Measurements from ENCODE around the gene IFI30.

DNA sequence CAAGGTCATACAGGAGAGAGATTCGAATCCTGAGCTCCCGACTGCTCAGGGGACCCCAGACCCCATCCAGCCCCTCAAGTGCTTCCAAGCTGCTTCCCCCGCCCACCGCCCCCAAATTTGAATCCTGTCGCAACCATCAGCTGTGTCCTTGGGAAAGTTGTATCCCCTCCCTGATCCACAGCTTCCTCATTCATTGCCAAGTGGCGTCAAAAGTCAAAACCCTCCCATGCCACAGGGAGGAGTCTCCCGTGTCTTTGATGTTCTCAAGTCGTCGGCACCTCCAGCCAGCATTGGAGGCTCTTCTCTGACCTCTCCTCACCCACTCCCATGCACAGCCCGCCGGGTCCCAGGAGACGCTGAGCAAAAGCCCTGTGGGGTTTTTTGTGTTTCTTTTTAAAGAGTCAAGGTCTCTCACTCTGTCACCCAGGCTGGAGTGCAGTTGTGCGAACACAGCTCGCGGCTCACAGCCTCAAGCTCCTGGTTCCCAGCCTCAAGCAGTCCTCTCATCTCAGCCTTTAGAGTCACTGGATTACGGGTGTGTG, 2.8 kb upstream of the IFI30 start:
- TF ChIP-seq, protein P1, sequence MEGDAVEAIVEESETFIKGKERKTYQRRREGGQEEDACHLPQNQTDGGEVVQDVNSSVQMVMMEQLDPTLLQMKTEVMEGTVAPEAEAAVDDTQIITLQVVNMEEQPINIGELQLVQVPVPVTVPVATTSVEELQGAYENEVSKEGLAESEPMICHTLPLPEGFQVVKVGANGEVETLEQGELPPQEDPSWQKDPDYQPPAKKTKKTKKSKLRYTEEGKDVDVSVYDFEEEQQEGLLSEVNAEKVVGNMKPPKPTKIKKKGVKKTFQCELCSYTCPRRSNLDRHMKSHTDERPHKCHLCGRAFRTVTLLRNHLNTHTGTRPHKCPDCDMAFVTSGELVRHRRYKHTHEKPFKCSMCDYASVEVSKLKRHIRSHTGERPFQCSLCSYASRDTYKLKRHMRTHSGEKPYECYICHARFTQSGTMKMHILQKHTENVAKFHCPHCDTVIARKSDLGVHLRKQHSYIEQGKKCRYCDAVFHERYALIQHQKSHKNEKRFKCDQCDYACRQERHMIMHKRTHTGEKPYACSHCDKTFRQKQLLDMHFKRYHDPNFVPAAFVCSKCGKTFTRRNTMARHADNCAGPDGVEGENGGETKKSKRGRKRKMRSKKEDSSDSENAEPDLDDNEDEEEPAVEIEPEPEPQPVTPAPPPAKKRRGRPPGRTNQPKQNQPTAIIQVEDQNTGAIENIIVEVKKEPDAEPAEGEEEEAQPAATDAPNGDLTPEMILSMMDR (IDR thresholded peaks at IDR 0.05; ENCODE audit: low read depth, low read length, poor library complexity, severe bottlenecking), result no peak
- no peak for TF ChIP-seq EZH2phosphoT487 (IDR thresholded peaks at IDR 0.05; ENCODE audit: borderline replicate concordance, low read length)
